Coronary artery (tissue), 2 donors: ENCODE data around the gene CKS2.

Source experiments
- DNase-seq: peaks from one replicate; pipeline ENCODE4 v3.0.0-alpha.2; 2017; ENCODE audit warnings: low spot score
- H3K27ac ChIP-seq, 2 donors: fragments of 200-600 bp; sonication (generic); one replicate each; pipeline ENCODE4 v1.5.1; 2016 to 2019
- H3K4me3 ChIP-seq: fragments of 200-600 bp; sonication (generic); 2 replicates; pipeline ENCODE4 v1.5.1; 2016; ENCODE audit warnings: mild to moderate bottlenecking, moderate library complexity
- CTCF ChIP-seq: fragments of 200-600 bp; sonication (generic); IDR thresholded peaks from one replicate; pipeline ENCODE4 v1.5.1; 2019; ENCODE audit warnings: antibody characterized with exemption

The CKS2 gene

GRCh38 chr9:89304020-89304833 is 6.8 kb upstream of the CKS2 start:
- Histone ChIP-seq H3K4me3 (no peak overlapping the region), H3K27ac (no peak overlapping the region)
- TF ChIP-seq CTCF: no peak
- no peak for DNase-seq

- no peak for TF ChIP-seq CTCF
- DNase-seq: no peak
- Histone ChIP-seq H3K4me3 (no peak overlapping the region), H3K27ac (no peak overlapping the region)
These were observed 6.2 kb upstream of the CKS2 start for GRCh38 chr9:89304834-89305188.

GRCh38 chr9:89305868-89306267 is 5.1 kb upstream of the CKS2 start:
- no peak for DNase-seq
- H3K27ac ChIP-seq: no peak overlapping the region
- no peak for TF ChIP-seq CTCF
- H3K4me3 ChIP-seq: no peak overlapping the region

DNA sequence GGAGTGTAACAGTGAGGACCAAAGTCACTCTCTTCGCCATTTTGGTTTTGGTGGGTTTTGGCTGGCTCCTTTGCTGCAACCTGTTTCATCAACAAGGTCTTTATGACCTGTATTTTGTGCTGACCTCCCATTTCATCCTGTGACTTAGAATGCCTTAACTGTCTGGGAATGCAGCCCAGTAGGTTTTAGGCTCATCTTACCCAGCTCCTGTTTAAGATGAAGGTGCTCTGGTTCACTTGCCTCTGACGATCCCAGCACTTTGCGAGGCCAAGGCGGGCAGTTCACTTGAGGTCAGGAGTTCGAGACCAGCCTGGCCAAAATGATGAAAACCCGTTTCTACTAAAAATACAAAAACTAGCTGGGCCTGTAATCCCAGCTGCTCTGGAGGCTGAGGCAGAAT is 1.8 kb upstream of the CKS2 start:
- Histone ChIP-seq H3K4me3 (no peak overlapping the region), H3K27ac (no peak overlapping the region)
- no peak for DNase-seq
- no peak for TF ChIP-seq CTCF

GRCh38 chr9:89309608-89310474 is 1.2 kb upstream of the CKS2 start:
- H3K4me3 ChIP-seq: peak overlapping the region; percentile 92
- peak overlapping the region; percentile 100 for H3K27ac ChIP-seq
- no peak for TF ChIP-seq CTCF
- no peak for DNase-seq

- no peak for TF ChIP-seq CTCF
- Histone ChIP-seq H3K4me3 (peak overlapping the region; percentile 85), H3K27ac (peak overlapping the region; percentile 34 to 78)
- peak; percentile 76 for DNase-seq
These were observed 589 bp downstream of the CKS2 start for GRCh38 chr9:89311346-89312221.
